ENCODE data around the gene PIKFYVE. TPM values are rescaled to one million over a fixed set of nuclear protein-coding genes. Genes with fewer than 3 reads are reported as not detected.

PIKFYVE gene
- total and polyA plus RNA-seq, 11 donors = 4.2 to 31.4 (median 20.2) TPM

DNA sequence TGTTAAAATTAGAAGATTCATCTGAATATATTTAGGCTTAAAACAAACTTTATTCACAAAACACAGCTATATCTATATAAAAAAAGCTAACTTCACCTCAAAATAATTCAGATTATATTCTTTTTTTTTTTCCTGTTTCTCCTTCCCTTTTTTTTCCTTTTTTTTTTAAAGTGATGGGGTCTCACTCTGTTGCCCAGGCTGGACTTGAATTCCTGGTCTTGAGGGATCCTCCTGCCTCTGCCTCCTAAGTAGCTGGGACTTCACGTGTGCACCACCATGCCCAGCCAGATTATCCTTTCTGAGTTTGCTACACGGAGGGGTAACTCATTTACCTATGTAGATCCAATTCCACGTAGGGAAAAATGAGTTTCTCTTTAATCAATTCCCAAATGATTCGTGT is 15.0 kb upstream of the PIKFYVE start:
- H3K4me1 ChIP-seq = peaks cover 0 to 71% (median 22%) of the 10 kb centered on the region in 12 donors
- DNase-seq (no peak), ATAC-seq (no peak)
- H3K36me3 ChIP-seq = peaks cover 0 to 72% (median 64%) of the 10 kb centered on the region in 9 donors
- no peak for TF ChIP-seq POLR2A (IDR thresholded peaks at IDR 0.05)
- TF ChIP-seq, protein P1, sequence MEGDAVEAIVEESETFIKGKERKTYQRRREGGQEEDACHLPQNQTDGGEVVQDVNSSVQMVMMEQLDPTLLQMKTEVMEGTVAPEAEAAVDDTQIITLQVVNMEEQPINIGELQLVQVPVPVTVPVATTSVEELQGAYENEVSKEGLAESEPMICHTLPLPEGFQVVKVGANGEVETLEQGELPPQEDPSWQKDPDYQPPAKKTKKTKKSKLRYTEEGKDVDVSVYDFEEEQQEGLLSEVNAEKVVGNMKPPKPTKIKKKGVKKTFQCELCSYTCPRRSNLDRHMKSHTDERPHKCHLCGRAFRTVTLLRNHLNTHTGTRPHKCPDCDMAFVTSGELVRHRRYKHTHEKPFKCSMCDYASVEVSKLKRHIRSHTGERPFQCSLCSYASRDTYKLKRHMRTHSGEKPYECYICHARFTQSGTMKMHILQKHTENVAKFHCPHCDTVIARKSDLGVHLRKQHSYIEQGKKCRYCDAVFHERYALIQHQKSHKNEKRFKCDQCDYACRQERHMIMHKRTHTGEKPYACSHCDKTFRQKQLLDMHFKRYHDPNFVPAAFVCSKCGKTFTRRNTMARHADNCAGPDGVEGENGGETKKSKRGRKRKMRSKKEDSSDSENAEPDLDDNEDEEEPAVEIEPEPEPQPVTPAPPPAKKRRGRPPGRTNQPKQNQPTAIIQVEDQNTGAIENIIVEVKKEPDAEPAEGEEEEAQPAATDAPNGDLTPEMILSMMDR (IDR thresholded peaks at IDR 0.05) = no peak
- no peak overlapping the region for H3K4me3 ChIP-seq
- no peak overlapping the region for H3K27ac ChIP-seq
- H3K27me3 ChIP-seq = no peaks in the 10 kb centered on the region
- intact Hi-C loops (cut with DNase I) = loop anchor here in 4 of 10 donors (5.0 kb wide), 2 partner anchors 74 to 79 kb away; no protein-coding TSS in a partner anchor
- no peaks in the 10 kb centered on the region for H3K9me3 ChIP-seq
- WGBS, 4 donors = 91 to 97% (median 94%) methylated on average over 4 of the region's 4 CpGs

DNA sequence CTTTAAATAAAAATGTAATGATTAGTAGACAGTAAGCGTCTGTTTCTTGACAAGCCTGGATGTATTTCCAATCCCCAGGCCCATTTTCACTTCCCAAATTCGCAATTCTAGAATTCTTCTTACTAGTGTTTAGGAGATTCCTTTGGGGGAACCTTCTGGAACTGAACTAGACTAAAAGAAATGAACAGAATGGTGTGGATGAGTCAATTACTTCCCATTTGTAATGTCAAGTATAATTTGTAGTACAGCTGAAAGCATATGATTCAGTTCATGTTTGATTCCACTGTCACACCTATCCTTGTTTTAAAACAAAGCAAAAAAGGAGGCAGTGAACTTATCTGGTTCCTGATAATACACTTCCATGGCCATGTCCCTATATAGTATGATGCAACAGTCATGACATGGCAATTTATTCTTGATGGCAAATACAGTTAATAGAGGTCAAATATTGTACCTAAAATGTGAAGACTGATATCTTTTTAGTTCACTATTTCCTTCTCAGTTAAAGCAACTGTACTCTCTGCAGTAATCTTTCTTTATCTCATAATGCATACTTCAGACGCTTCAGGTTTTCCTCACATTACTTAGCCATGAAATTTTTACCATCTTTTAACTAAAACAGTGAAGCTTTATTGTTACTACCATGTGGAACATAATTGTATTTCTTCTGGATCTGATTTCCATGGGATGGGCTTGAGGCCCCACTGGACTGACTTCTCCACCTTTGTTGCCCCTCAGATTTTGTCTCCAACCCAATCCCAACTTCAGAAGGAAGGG is 13.2 kb upstream of the PIKFYVE start:
- no peak for ATAC-seq
- Histone ChIP-seq H3K27ac (peak overlapping the region in 8 of 12 donors; percentile 3 to 95 (median 86)), H3K36me3 (peaks cover 0 to 54% (median 48%) of the 10 kb centered on the region in 9 donors), H3K9me3 (no peaks in the 10 kb centered on the region), H3K4me1 (peaks cover 0 to 59% (median 21%) of the 10 kb centered on the region in 12 donors), H3K4me3 (peak overlapping the region in 8 of 12 donors; percentile 73 to 88 (median 84)), H3K27me3 (no peaks in the 10 kb centered on the region)
- intact Hi-C loops (cut with DNase I) = loop anchor here in 4 of 10 donors (5.0 kb wide), 2 partner anchors 76 to 81 kb away; no protein-coding TSS in a partner anchor
- 70 to 77% (median 74%) methylated on average over 3 of the region's 3 CpGs for WGBS, 4 donors
- no peak for TF ChIP-seq POLR2A (IDR thresholded peaks at IDR 0.05)
- TF ChIP-seq, protein P1 (IDR thresholded peaks at IDR 0.05) = no peak
- DNase-seq = no peak

DNA sequence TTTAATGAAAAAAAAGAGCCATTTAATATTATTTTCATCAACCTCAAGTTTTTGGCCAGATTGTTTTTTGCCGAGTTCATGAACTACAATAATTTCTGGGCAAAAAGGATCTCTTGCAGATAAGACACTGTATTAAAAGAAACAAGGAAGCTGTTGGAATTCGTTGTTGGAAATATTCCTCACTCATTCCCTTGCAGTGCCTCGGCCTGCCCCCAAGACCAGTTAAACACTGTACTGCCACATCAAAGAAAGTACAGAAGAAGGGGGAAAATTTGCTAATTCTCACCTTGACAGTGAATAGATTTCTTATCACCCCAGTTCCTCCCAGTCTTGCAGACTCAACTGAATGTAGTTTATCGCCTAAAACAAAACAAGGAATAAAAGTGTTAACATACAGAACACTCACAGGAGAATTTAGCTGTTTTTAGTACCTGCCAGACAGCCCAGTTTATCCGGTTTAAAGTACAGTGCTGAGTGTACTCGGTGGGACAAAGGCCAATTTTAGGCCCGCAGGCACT is 12.4 kb upstream of the PIKFYVE start:
- Histone ChIP-seq H3K27ac (peak overlapping the region; percentile 51 to 95 (median 84)), H3K4me3 (peak overlapping the region; percentile 73 to 96 (median 84)), H3K36me3 (peaks cover 0 to 46% (median 40%) of the 10 kb centered on the region in 9 donors), H3K4me1 (peaks cover 0 to 55% (median 21%) of the 10 kb centered on the region in 12 donors), H3K27me3 (no peaks in the 10 kb centered on the region), H3K9me3 (no peaks in the 10 kb centered on the region)
- intact Hi-C loops (cut with DNase I) = loop anchor here in 6 of 10 donors (1.0 to 5.0 kb wide), 4 partner anchors 67 to 81 kb away; no protein-coding TSS in a partner anchor
- TF ChIP-seq, protein P1 (IDR thresholded peaks at IDR 0.05) = no peak
- no peak for TF ChIP-seq POLR2A (IDR thresholded peaks at IDR 0.05)
- no peak for ATAC-seq
- DNase-seq = no peak
- 6 to 10% (median 7%) methylated on average over 7 of the region's 7 CpGs for WGBS, 4 donors

All from heart left ventricle (tissue), 16 donors.